IPS-15b (cell line): ENCODE data around the gene ST3GAL3.

Experiments used
- H3K27me3 ChIP-seq: one replicate; pipeline ENCODE4 v1.6.1; 2013; ENCODE audit warnings: low read length; ENCODE audit not compliant: control insufficient read depth, insufficient read depth
- H3K36me3 ChIP-seq: one replicate; pipeline ENCODE4 v1.6.1; 2013; ENCODE audit warnings: low read length; ENCODE audit not compliant: control insufficient read depth, insufficient read depth
- H3K4me1 ChIP-seq: one replicate; pipeline ENCODE4 v1.6.1; 2013; ENCODE audit warnings: mild to moderate bottlenecking, low read length; ENCODE audit not compliant: control insufficient read depth, insufficient read depth
- H3K4me3 ChIP-seq: one replicate; pipeline ENCODE4 v1.5.1; 2013; ENCODE audit warnings: low read depth, low read length
- H3K9ac ChIP-seq: one replicate; pipeline ENCODE4 v1.6.1; 2013; ENCODE audit warnings: low read depth, mild to moderate bottlenecking, low read length
- H3K9me3 ChIP-seq: one replicate; pipeline ENCODE4 v1.6.1; 2013; ENCODE audit warnings: mild to moderate bottlenecking, low read length; ENCODE audit not compliant: control insufficient read depth, insufficient read depth

The ST3GAL3 gene

GRCh38 chr1:43850591-43851233 lies 143.4 kb downstream of the ST3GAL3 start:
- H3K9me3 ChIP-seq, result no peaks in the 10 kb centered on the region
- H3K27me3 ChIP-seq, result no peaks in the 10 kb centered on the region

GRCh38 chr1:43851561-43852338 lies 144.4 kb downstream of the ST3GAL3 start:
- H3K4me1 ChIP-seq, result peaks cover 3% of the 10 kb centered on the region
- no peak overlapping the region for H3K4me3 ChIP-seq
- H3K27me3 ChIP-seq, result no peaks in the 10 kb centered on the region
- no peak overlapping the region for H3K9ac ChIP-seq
- no peaks in the 10 kb centered on the region for H3K9me3 ChIP-seq
- no peaks in the 10 kb centered on the region for H3K36me3 ChIP-seq

More at GRCh38 chr1:43850591-43851233, 143.4 kb downstream of the ST3GAL3 start:
- peaks cover 3% of the 10 kb centered on the region for H3K4me1 ChIP-seq
- H3K4me3 ChIP-seq, result no peak overlapping the region
- H3K9ac ChIP-seq, result no peak overlapping the region
- no peaks in the 10 kb centered on the region for H3K36me3 ChIP-seq

- no peaks in the 10 kb centered on the region for H3K9me3 ChIP-seq
- no peaks in the 10 kb centered on the region for H3K27me3 ChIP-seq
- H3K9ac ChIP-seq, result no peak overlapping the region
- H3K36me3 ChIP-seq, result no peaks in the 10 kb centered on the region
- H3K4me1 ChIP-seq, result peaks cover 7% of the 10 kb centered on the region
- H3K4me3 ChIP-seq, result no peak overlapping the region
Observed at GRCh38 chr1:43853161-43853921, 146.0 kb downstream of the ST3GAL3 start.

GRCh38 chr1:43854473-43854872 lies 147.1 kb downstream of the ST3GAL3 start:
- no peak overlapping the region for H3K4me3 ChIP-seq
- no peaks in the 10 kb centered on the region for H3K36me3 ChIP-seq
- H3K9ac ChIP-seq, result no peak overlapping the region
- peaks cover 11% of the 10 kb centered on the region for H3K4me1 ChIP-seq
- H3K27me3 ChIP-seq, result no peaks in the 10 kb centered on the region
- no peaks in the 10 kb centered on the region for H3K9me3 ChIP-seq

- no peak overlapping the region for H3K9ac ChIP-seq
- no peak overlapping the region for H3K4me3 ChIP-seq
- no peaks in the 10 kb centered on the region for H3K9me3 ChIP-seq
- no peaks in the 10 kb centered on the region for H3K36me3 ChIP-seq
- H3K27me3 ChIP-seq, result no peaks in the 10 kb centered on the region
- peaks cover 11% of the 10 kb centered on the region for H3K4me1 ChIP-seq
Observed at GRCh38 chr1:43856188-43856587, 148.9 kb downstream of the ST3GAL3 start.

- Histone ChIP-seq H3K36me3 (no peaks in the 10 kb centered on the region), H3K4me3 (no peak overlapping the region), H3K9me3 (no peaks in the 10 kb centered on the region), H3K4me1 (peaks cover 11% of the 10 kb centered on the region), H3K27me3 (no peaks in the 10 kb centered on the region), H3K9ac (no peak overlapping the region)
Observed at GRCh38 chr1:43857163-43857562, 149.8 kb downstream of the ST3GAL3 start.

GRCh38 chr1:43858324-43858723 lies 151.0 kb downstream of the ST3GAL3 start:
- H3K36me3 ChIP-seq, result no peaks in the 10 kb centered on the region
- H3K9me3 ChIP-seq, result no peaks in the 10 kb centered on the region
- H3K4me3 ChIP-seq, result no peak overlapping the region
- H3K27me3 ChIP-seq, result no peaks in the 10 kb centered on the region
- H3K4me1 ChIP-seq, result peaks cover 8% of the 10 kb centered on the region
- H3K9ac ChIP-seq, result no peak overlapping the region

- H3K4me1 ChIP-seq, result peaks cover 8% of the 10 kb centered on the region
- no peak overlapping the region for H3K9ac ChIP-seq
- no peaks in the 10 kb centered on the region for H3K27me3 ChIP-seq
- H3K36me3 ChIP-seq, result no peaks in the 10 kb centered on the region
- H3K4me3 ChIP-seq, result no peak overlapping the region
- H3K9me3 ChIP-seq, result no peaks in the 10 kb centered on the region
Observed at GRCh38 chr1:43861337-43861736, 154.0 kb downstream of the ST3GAL3 start.

- no peaks in the 10 kb centered on the region for H3K27me3 ChIP-seq
- H3K9ac ChIP-seq, result no peak overlapping the region
- peaks cover 8% of the 10 kb centered on the region for H3K4me1 ChIP-seq
- no peaks in the 10 kb centered on the region for H3K9me3 ChIP-seq
- H3K4me3 ChIP-seq, result no peak overlapping the region
- no peaks in the 10 kb centered on the region for H3K36me3 ChIP-seq
Observed at GRCh38 chr1:43861988-43862735, 154.8 kb downstream of the ST3GAL3 start.

- no peak overlapping the region for H3K9ac ChIP-seq
- H3K4me1 ChIP-seq, result no peaks in the 10 kb centered on the region
- no peak overlapping the region for H3K4me3 ChIP-seq
- H3K27me3 ChIP-seq, result no peaks in the 10 kb centered on the region
- H3K36me3 ChIP-seq, result no peaks in the 10 kb centered on the region
- no peaks in the 10 kb centered on the region for H3K9me3 ChIP-seq
Observed at GRCh38 chr1:43864111-43865045, 157.0 kb downstream of the ST3GAL3 start.
